WTC11 (cell line): ENCODE data around the gene XIRP1. TPM values are rescaled to one million over a fixed set of nuclear protein-coding genes. Genes with fewer than 3 reads are reported as not detected.

ENCODE experiments used
- ATAC-seq: fragments of 200-7000 bp; cut with Tn5 transposase; 2 replicates; pipeline ENCODE4 v1.10.0; 2021; ENCODE audit warnings: mild to moderate bottlenecking, moderate library complexity
- CTCF ChIA-PET: fragments of 300-600 bp; sonication (Branson Sonifier 250); formaldehyde crosslinking; loops from one replicate; lab custom pipeline; 2021; ENCODE audit warnings: antibody characterized with exemption; lab: Charles Lee
- POLR2A ChIA-PET: fragments of 350-600 bp; sonication (Branson Sonifier 250); formaldehyde crosslinking; loops from one replicate; lab custom pipeline; 2021; ENCODE audit warnings: antibody characterized with exemption; lab: Charles Lee
- DNase-seq: peaks from one replicate; pipeline ENCODE4 v3.0.0; 2021; ENCODE audit warnings: low spot score
- H3K27ac Mint-ChIP-seq: 2 replicates; pipeline ENCODE4 v1.8.0; 2021; ENCODE audit warnings: mixed read lengths
- H3K27me3 Mint-ChIP-seq: 2 replicates; pipeline ENCODE4 v1.8.0; 2021; ENCODE audit warnings: low read depth, mild to moderate bottlenecking, moderate library complexity, mixed read lengths
- H3K36me3 Mint-ChIP-seq: 2 replicates; pipeline ENCODE4 v1.8.0; 2021; ENCODE audit warnings: mixed read lengths
- H3K4me1 Mint-ChIP-seq: 2 replicates; pipeline ENCODE4 v1.8.0; 2022; ENCODE audit warnings: mixed read lengths
- H3K4me3 Mint-ChIP-seq: 2 replicates; pipeline ENCODE4 v1.8.0; 2021; ENCODE audit warnings: mild to moderate bottlenecking, moderate library complexity, mixed read lengths
- H3K9me3 Mint-ChIP-seq: 2 replicates; pipeline ENCODE4 v1.8.0; 2021; ENCODE audit warnings: mixed read lengths
- CREB1 ChIP-seq: sonication (generic); formaldehyde crosslinking; IDR thresholded peaks from 2 replicates; pipeline ENCODE4 v1.8.0; 2023; ENCODE audit warnings: mild to moderate bottlenecking, missing genetic modification reagents
- CREM ChIP-seq: sonication (generic); formaldehyde crosslinking; IDR thresholded peaks from 2 replicates; pipeline ENCODE4 v1.8.1; 2022; ENCODE audit warnings: mild to moderate bottlenecking, missing genetic modification reagents, moderate library complexity
- EMX1 ChIP-seq: fragments of 250-450 bp; sonication (Bioruptor Pico); IDR thresholded peaks from 2 replicates; pipeline ENCODE4 v1.8.0; 2021; ENCODE audit warnings: mild to moderate bottlenecking
- FOXK1 ChIP-seq: sonication (generic); formaldehyde crosslinking; IDR thresholded peaks from 2 replicates; pipeline ENCODE4 v1.8.0; 2022; ENCODE audit warnings: mild to moderate bottlenecking, moderate library complexity, missing genetic modification reagents
- FOXP1 ChIP-seq: sonication (generic); formaldehyde crosslinking; IDR thresholded peaks from 2 replicates; pipeline ENCODE4 v1.8.0; 2022; ENCODE audit warnings: missing genetic modification reagents, mild to moderate bottlenecking, moderate library complexity, borderline replicate concordance
- GTF2I ChIP-seq: fragments of 250-450 bp; sonication (Bioruptor Pico); conservative IDR thresholded peaks from 2 replicates; pipeline ENCODE4 v1.4.0; 2021; ENCODE audit warnings: mild to moderate bottlenecking
- RORB ChIP-seq: fragments of 250-450 bp; sonication (Bioruptor Pico); IDR thresholded peaks from 2 replicates; pipeline ENCODE4 v1.9.0; 2021; ENCODE audit warnings: mild to moderate bottlenecking
- TEAD1 ChIP-seq: sonication (generic); formaldehyde crosslinking; IDR thresholded peaks from 2 replicates; pipeline ENCODE4 v1.8.0; 2022; ENCODE audit warnings: mild to moderate bottlenecking, missing genetic modification reagents
- ZNF138 ChIP-seq: sonication (generic); formaldehyde crosslinking; conservative IDR thresholded peaks from 2 replicates; pipeline ENCODE4 v1.8.1; 2022; ENCODE audit warnings: mild to moderate bottlenecking, moderate library complexity, missing genetic modification reagents
- ZNF219 ChIP-seq: sonication (generic); formaldehyde crosslinking; IDR thresholded peaks from 2 replicates; pipeline ENCODE4 v1.8.0; 2023; ENCODE audit warnings: missing genetic modification reagents, mild to moderate bottlenecking, borderline replicate concordance
- ZNF416 ChIP-seq: fragments of 250-450 bp; sonication (Bioruptor Pico); IDR thresholded peaks from 2 replicates; pipeline ENCODE4 v1.9.0; 2021; ENCODE audit warnings: mild to moderate bottlenecking, inconsistent platforms
- ZNF671 ChIP-seq: fragments of 250-450 bp; sonication (Bioruptor Pico); IDR thresholded peaks from 2 replicates; pipeline ENCODE4 v1.8.0; 2021; ENCODE audit warnings: mild to moderate bottlenecking
- total RNA-seq: library from RNA; stranded (reverse); gene quantifications from 3 replicates; pipeline ENCODE4 v1.2.3, GENCODE V29; 2021
- TF ChIP-seq, protein P1 (sequence below): fragments of 250-450 bp; sonication (Bioruptor Pico); IDR thresholded peaks from 2 replicates; pipeline ENCODE4 v2.1.2; 2022; ENCODE audit warnings: mild to moderate bottlenecking, moderate library complexity
- TF ChIP-seq, protein P2 (sequence below): sonication (generic); formaldehyde crosslinking; IDR thresholded peaks from 2 replicates; pipeline ENCODE4 v1.8.1; 2022; ENCODE audit warnings: low read depth, missing genetic modification reagents, borderline replicate concordance
- TF ChIP-seq, protein P3 (sequence below): sonication (generic); formaldehyde crosslinking; IDR thresholded peaks from 2 replicates; pipeline ENCODE4 v1.8.1; 2023; ENCODE audit warnings: mild to moderate bottlenecking, missing genetic modification reagents
- TF ChIP-seq, protein P4 (sequence below): fragments of 250-450 bp; sonication (Bioruptor Pico); IDR thresholded peaks from 2 replicates; pipeline ENCODE4 v1.9.0; 2021; ENCODE audit warnings: mild to moderate bottlenecking
- TF ChIP-seq, protein P5 (sequence below): fragments of 200-600 bp; IDR thresholded peaks from 2 replicates; pipeline ENCODE4 v1.8.0; 2022; ENCODE audit warnings: antibody characterized with exemption

The XIRP1 gene
- total RNA-seq, 1 experiment from 2014 or later: not detected

DNA sequence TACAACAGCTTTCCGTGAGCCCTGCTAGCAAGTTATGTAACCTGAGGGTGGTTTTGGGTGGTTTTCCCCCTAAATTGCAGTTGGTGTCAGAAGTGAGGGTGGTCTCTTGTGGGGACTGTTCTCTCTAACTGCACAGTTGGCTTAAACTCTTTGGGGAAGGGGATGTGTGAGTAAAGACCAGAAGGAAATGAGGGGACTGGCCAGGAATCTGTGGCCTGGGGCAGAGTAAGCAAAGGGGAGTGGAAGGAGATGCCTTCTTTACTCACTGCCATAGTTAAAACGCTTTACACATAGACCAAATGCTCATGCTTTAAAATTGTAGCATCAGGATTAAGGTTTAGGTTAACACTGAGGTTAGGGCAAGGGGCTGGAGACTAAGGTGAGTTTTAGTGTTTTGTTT lies 21.2 kb upstream of the XIRP1 start (continued):
- TF ChIP-seq, protein P1, sequence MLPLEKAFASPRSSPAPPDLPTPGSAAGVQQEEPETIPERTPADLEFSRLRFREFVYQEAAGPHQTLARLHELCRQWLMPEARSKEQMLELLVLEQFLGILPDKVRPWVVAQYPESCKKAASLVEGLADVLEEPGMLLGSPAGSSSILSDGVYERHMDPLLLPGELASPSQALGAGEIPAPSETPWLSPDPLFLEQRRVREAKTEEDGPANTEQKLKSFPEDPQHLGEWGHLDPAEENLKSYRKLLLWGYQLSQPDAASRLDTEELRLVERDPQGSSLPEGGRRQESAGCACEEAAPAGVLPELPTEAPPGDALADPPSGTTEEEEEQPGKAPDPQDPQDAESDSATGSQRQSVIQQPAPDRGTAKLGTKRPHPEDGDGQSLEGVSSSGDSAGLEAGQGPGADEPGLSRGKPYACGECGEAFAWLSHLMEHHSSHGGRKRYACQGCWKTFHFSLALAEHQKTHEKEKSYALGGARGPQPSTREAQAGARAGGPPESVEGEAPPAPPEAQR (CRISPR knock-in tag): no peak
- no peak for TF ChIP-seq ZNF138 (CRISPR knock-in tag)
- TF ChIP-seq CREB1 (CRISPR knock-in tag): no peak
- no peak for TF ChIP-seq TEAD1 (CRISPR knock-in tag)
- TF ChIP-seq, protein P2, sequence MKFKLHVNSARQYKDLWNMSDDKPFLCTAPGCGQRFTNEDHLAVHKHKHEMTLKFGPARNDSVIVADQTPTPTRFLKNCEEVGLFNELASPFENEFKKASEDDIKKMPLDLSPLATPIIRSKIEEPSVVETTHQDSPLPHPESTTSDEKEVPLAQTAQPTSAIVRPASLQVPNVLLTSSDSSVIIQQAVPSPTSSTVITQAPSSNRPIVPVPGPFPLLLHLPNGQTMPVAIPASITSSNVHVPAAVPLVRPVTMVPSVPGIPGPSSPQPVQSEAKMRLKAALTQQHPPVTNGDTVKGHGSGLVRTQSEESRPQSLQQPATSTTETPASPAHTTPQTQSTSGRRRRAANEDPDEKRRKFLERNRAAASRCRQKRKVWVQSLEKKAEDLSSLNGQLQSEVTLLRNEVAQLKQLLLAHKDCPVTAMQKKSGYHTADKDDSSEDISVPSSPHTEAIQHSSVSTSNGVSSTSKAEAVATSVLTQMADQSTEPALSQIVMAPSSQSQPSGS (CRISPR knock-in tag): no peak
- TF ChIP-seq CREM: no peak
- TF ChIP-seq, all 79 proteins: peak for 0

DNA sequence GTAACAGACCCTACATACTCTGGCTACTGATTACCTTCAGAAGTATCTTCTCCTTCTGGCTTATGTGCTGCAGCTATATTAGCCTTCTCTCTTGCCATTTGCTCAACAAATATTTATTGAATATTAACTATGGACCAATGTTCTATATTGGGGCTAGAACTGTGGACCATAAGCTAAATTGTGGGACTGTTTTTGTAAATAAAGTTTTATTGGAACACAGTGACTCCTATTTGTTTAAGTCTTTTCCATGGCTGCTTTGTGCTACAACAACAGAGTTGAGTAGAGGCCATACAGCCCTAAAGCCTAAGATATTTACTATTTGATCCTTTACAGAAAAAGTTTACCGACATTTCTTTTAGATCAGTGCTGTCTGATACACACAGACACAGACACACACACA lies 20.3 kb upstream of the XIRP1 start:
- ChIA-PET CTCF (interaction anchor here (0.8 to 2.1 kb wide), 5 partner anchors 60 to 80 kb away, joined by 3 to 31 read pairs (median 4); no protein-coding TSS in a partner anchor), POLR2A (no interaction called here)
- Mint-ChIP-seq H3K4me3 (no peak overlapping the region), H3K27ac (no peak overlapping the region), H3K36me3 (no peaks in the 10 kb centered on the region), H3K27me3 (no peaks in the 10 kb centered on the region), H3K4me1 (peaks cover 29% of the 10 kb centered on the region), H3K9me3 (peaks cover 10% of the 10 kb centered on the region; the same call in 1 of the 2 replicates)
- TF ChIP-seq, protein P3, sequence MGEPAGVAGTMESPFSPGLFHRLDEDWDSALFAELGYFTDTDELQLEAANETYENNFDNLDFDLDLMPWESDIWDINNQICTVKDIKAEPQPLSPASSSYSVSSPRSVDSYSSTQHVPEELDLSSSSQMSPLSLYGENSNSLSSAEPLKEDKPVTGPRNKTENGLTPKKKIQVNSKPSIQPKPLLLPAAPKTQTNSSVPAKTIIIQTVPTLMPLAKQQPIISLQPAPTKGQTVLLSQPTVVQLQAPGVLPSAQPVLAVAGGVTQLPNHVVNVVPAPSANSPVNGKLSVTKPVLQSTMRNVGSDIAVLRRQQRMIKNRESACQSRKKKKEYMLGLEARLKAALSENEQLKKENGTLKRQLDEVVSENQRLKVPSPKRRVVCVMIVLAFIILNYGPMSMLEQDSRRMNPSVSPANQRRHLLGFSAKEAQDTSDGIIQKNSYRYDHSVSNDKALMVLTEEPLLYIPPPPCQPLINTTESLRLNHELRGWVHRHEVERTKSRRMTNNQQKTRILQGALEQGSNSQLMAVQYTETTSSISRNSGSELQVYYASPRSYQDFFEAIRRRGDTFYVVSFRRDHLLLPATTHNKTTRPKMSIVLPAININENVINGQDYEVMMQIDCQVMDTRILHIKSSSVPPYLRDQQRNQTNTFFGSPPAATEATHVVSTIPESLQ: no peak
- DNase-seq: no peak
- ATAC-seq: no peak

DNA sequence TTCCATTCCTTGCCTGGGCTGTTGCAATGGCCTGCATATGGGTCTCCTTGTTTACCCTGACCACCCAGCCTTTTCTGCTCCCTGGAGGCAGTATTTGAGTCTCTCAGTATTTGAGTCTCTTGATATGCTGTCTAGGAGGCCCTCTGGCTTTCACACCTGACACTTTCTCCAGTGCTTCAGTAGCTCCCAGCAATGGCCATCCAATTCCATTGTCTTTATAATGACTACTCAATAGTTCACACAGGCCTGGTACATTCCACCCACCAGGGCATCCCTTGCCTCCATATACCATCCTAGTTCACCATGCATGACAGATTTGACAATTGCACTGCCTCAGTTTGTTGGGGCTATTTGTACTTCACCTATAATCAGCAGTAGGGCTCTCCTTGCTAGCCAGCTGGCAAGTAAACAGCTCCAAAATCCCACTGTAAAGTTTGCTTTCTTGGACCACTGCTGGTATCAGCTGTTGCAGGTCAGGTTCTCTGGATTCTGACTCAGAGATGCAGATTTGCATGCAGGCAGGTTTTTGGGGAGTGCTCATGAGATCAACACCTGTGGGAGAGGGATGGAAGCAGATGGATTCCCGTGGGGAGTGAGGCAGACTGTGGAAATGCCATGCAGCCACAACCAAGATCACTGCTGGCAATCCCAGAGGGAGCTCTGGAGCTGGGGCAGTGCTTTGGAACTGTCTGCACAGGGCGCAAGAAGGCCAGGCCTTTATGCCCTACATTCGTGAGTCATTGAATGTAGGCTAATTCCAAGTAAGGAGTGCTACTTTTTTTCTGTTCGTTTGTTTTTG lies 19.1 kb upstream of the XIRP1 start:
- H3K27me3 Mint-ChIP-seq: no peaks in the 10 kb centered on the region; the same call in 1 of the 2 replicates
- H3K27ac Mint-ChIP-seq: no peak overlapping the region
- no peaks in the 10 kb centered on the region for H3K36me3 Mint-ChIP-seq
- peaks cover 37% of the 10 kb centered on the region for H3K4me1 Mint-ChIP-seq
- ChIA-PET POLR2A (no interaction called here), CTCF (interaction anchor here (0.6 to 2.1 kb wide), 17 partner anchors 15 to 166 kb away, joined by 3 to 31 read pairs (median 5); partner anchors contain the start of genes CX3CR1 and XIRP1)
- ATAC-seq (peak; percentile 82), DNase-seq (no peak)
- H3K9me3 Mint-ChIP-seq: peaks cover 10% of the 10 kb centered on the region; the same call in 1 of the 2 replicates
- no peak for TF ChIP-seq ZNF416 (CRISPR knock-in tag)
- TF ChIP-seq, protein P1 (CRISPR knock-in tag): 0 out of 2 replicates have a peak, but pooled peaks have one; percentile 35
- no peak overlapping the region for H3K4me3 Mint-ChIP-seq

DNA sequence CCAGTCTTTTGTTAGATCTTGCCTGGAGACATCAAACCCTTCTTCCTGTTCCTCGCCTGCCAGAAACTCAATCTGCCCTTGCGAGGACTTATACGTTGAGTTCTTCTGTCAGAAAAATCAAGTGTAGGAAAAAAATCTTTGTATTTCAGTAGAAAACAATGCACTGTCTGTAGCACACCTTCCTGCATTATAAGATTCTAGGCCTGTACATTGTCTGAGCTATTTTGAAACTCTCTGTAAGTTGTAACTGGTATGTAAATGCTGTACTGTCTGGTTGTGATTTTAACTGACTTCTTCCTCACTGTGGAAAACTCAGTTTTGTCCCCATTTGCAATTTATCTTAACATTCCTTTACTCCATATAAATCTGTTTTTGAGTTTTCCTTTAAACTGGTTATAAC lies 17.7 kb upstream of the XIRP1 start:
- H3K27me3 Mint-ChIP-seq: no peaks in the 10 kb centered on the region; the same call in 1 of the 2 replicates
- no peak overlapping the region for H3K4me3 Mint-ChIP-seq
- ATAC-seq (no peak), DNase-seq (no peak)
- H3K9me3 Mint-ChIP-seq: peaks cover 10% of the 10 kb centered on the region; the same call in 1 of the 2 replicates
- ChIA-PET POLR2A (no interaction called here), CTCF (interaction anchor here (1.0 kb wide), 1 partner anchor 168 kb away, joined by 3 read pairs; no protein-coding TSS in a partner anchor)
- H3K36me3 Mint-ChIP-seq: no peaks in the 10 kb centered on the region
- peaks cover 37% of the 10 kb centered on the region for H3K4me1 Mint-ChIP-seq
- H3K27ac Mint-ChIP-seq: no peak overlapping the region
- TF ChIP-seq RORB (CRISPR knock-in tag) (no peak), FOXK1 (CRISPR knock-in tag) (no peak), ZNF219 (no peak), ZNF416 (CRISPR knock-in tag) (no peak), GTF2I (no peak), ZNF671 (CRISPR knock-in tag) (no peak), EMX1 (CRISPR knock-in tag) (no peak), FOXP1 (CRISPR knock-in tag) (no peak)
- TF ChIP-seq, protein P2 (CRISPR knock-in tag): no peak
- TF ChIP-seq, protein P4, sequence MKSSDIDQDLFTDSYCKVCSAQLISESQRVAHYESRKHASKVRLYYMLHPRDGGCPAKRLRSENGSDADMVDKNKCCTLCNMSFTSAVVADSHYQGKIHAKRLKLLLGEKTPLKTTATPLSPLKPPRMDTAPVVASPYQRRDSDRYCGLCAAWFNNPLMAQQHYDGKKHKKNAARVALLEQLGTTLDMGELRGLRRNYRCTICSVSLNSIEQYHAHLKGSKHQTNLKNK (CRISPR knock-in tag): no peak
- TF ChIP-seq, protein P5, sequence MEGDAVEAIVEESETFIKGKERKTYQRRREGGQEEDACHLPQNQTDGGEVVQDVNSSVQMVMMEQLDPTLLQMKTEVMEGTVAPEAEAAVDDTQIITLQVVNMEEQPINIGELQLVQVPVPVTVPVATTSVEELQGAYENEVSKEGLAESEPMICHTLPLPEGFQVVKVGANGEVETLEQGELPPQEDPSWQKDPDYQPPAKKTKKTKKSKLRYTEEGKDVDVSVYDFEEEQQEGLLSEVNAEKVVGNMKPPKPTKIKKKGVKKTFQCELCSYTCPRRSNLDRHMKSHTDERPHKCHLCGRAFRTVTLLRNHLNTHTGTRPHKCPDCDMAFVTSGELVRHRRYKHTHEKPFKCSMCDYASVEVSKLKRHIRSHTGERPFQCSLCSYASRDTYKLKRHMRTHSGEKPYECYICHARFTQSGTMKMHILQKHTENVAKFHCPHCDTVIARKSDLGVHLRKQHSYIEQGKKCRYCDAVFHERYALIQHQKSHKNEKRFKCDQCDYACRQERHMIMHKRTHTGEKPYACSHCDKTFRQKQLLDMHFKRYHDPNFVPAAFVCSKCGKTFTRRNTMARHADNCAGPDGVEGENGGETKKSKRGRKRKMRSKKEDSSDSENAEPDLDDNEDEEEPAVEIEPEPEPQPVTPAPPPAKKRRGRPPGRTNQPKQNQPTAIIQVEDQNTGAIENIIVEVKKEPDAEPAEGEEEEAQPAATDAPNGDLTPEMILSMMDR: no peak
